K562 treated with DMSO at 1 percent for 12 hours (cell line): ENCODE measurements around the gene SLC7A5. TPM values are rescaled to one million over a fixed set of nuclear protein-coding genes. Genes with fewer than 3 reads are reported as not detected.

Source experiments
- total RNA-seq: library from RNA; unstranded; fragments of 300-600 nt; gene quantifications from 2 replicates; pipeline ENCODE4 v1.2.3, GENCODE V29; 2022; ENCODE audit not compliant: insufficient read depth

Gene SLC7A5
- 116 and 224 TPM in 2 replicates for total RNA-seq

GRCh38 chr16:87869061-87869878 is at the start of gene SLC7A5:
TSS of gene SLC7A5 (minus strand) at chr16:87869507. CDS start at chr16:87869422, 85 bp downstream.

Other genes starting within 250 kb of the SLC7A5 start
- gene KLHDC4, start 103.5 kb downstream of the SLC7A5 start, total RNA-seq: 21.2 and 26.1 TPM in 2 replicates
- not detected in 2 replicates for gene CA5A, start 67.0 kb upstream of the SLC7A5 start, total RNA-seq
- 20.9 and 32.3 TPM in 2 replicates for gene BANP, start 81.9 kb upstream of the SLC7A5 start, total RNA-seq